GM06990 (cell line): ENCODE data around the gene ASB11.
"Not testable (repeated sequence)": the region's sequence is repeated elsewhere in the genome, so short reads cannot be mapped to it uniquely, and the experiment has no call there.

ENCODE experiments used
- DNase-seq: peaks from one replicate; pipeline ENCODE4 v3.0.0-alpha.2; 2011; ENCODE audit not compliant: insufficient read length; ENCODE audit errors: extremely low read depth
- H3K27me3 ChIP-seq: replicated peaks from 2 replicates; pipeline ENCODE4 v1.6.0; 2011; ENCODE audit warnings: low read length; ENCODE audit not compliant: control insufficient read depth, insufficient read depth
- H3K36me3 ChIP-seq: 2 replicates; pipeline ENCODE4 v1.5.1; 2011; ENCODE audit warnings: low read length; ENCODE audit not compliant: control insufficient read depth, insufficient read depth
- H3K4me3 ChIP-seq: replicated peaks from 2 replicates; pipeline ENCODE4 v1.5.1; 2011; ENCODE audit warnings: low read depth, mild to moderate bottlenecking, control low read depth, low read length
- TF ChIP-seq, protein P1 (sequence below): IDR thresholded peaks from 2 replicates; pipeline ENCODE4 v1.5.1; 2011; ENCODE audit warnings: low read length, control low read depth, mild to moderate bottlenecking, inconsistent platforms; ENCODE audit not compliant: insufficient read depth, poor library complexity, severe bottlenecking

The ASB11 gene

GRCh38 chrX:15293451-15293850 is 22.0 kb downstream of the ASB11 start:
- TF ChIP-seq, protein P1, sequence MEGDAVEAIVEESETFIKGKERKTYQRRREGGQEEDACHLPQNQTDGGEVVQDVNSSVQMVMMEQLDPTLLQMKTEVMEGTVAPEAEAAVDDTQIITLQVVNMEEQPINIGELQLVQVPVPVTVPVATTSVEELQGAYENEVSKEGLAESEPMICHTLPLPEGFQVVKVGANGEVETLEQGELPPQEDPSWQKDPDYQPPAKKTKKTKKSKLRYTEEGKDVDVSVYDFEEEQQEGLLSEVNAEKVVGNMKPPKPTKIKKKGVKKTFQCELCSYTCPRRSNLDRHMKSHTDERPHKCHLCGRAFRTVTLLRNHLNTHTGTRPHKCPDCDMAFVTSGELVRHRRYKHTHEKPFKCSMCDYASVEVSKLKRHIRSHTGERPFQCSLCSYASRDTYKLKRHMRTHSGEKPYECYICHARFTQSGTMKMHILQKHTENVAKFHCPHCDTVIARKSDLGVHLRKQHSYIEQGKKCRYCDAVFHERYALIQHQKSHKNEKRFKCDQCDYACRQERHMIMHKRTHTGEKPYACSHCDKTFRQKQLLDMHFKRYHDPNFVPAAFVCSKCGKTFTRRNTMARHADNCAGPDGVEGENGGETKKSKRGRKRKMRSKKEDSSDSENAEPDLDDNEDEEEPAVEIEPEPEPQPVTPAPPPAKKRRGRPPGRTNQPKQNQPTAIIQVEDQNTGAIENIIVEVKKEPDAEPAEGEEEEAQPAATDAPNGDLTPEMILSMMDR = no peak
- no peaks in the 10 kb centered on the region for H3K27me3 ChIP-seq
- no peak for DNase-seq

GRCh38 chrX:15292861-15293260 is 22.6 kb downstream of the ASB11 start:
- Histone ChIP-seq H3K27me3 (no peaks in the 10 kb centered on the region), H3K4me3 (no peak overlapping the region), H3K36me3 (no peaks in the 10 kb centered on the region)
- TF ChIP-seq, protein P1 = no peak
- no peak for DNase-seq

More at GRCh38 chrX:15293451-15293850, 22.0 kb downstream of the ASB11 start:
- no peak overlapping the region for H3K4me3 ChIP-seq
- H3K36me3 ChIP-seq = no peaks in the 10 kb centered on the region

GRCh38 chrX:15277604-15278003 is 37.8 kb downstream of the ASB11 start:
- no peak overlapping the region for H3K4me3 ChIP-seq
- TF ChIP-seq, protein P1 = no peak
- no peak for DNase-seq

GRCh38 chrX:15274946-15275345 is 40.5 kb downstream of the ASB11 start:
- no peak for DNase-seq
- H3K27me3 ChIP-seq = no peaks in the 10 kb centered on the region
- H3K36me3 ChIP-seq = no peaks in the 10 kb centered on the region
- no peak overlapping the region for H3K4me3 ChIP-seq
- TF ChIP-seq, protein P1 = no peak

More at GRCh38 chrX:15277604-15278003, 37.8 kb downstream of the ASB11 start:
- Histone ChIP-seq H3K36me3 (no peaks in the 10 kb centered on the region), H3K27me3 (no peaks in the 10 kb centered on the region)

GRCh38 chrX:15273275-15273674 is 42.2 kb downstream of the ASB11 start:
- not testable (repeated sequence) for H3K27me3 ChIP-seq, H3K4me3 ChIP-seq, H3K36me3 ChIP-seq, DNase-seq

DNA sequence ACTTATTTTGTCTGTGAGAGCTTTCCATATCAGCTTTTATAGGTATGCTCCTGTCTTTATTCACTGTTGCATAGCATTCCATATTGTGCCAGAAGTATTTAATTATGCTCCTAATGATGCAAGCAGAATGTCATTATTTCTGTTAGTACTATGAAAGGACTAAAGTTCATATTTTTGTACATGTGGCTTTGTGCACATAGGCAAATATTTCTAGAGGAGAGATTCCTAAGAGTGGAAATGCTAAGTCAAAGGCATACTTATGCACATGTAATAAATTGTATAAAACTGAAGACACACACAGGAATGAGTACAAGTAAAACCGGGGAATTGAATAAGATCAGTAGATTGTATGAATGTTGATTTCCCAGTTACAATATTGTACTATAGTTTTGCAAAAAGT is 43.7 kb downstream of the ASB11 start:
- no peaks in the 10 kb centered on the region for H3K27me3 ChIP-seq

More for the DNA sequence above, 43.7 kb downstream of the ASB11 start:
- DNase-seq = no peak
- Histone ChIP-seq H3K36me3 (no peaks in the 10 kb centered on the region), H3K4me3 (no peak overlapping the region)
- TF ChIP-seq, protein P1 = no peak
